ENCODE data around the gene NEURL1.
"Not testable (repeated sequence)": the region's sequence is repeated elsewhere in the genome, so short reads cannot be mapped to it uniquely, and the experiment has no call there.

The NEURL1 gene

DNA sequence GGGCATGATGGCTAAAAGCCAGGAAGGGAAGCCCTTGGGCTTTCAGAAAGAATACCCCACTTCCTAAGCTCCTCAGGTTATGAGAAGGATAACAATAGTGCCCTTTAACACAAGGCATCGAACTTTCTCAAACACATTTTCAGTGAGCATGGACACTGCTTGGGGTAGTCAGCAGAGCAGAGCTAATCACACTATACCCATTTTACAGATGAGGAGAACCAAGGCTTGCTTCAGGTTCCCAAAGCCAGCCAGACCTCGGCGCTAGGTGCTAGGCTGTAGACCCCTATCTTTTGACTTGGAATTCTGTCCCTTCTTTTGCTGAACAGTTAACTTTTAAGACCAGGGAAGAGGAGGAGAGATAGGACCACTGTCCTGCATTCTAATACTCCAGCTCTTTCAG lies 1.8 kb downstream of the NEURL1 start:
- DNase-seq: no peak

DNA sequence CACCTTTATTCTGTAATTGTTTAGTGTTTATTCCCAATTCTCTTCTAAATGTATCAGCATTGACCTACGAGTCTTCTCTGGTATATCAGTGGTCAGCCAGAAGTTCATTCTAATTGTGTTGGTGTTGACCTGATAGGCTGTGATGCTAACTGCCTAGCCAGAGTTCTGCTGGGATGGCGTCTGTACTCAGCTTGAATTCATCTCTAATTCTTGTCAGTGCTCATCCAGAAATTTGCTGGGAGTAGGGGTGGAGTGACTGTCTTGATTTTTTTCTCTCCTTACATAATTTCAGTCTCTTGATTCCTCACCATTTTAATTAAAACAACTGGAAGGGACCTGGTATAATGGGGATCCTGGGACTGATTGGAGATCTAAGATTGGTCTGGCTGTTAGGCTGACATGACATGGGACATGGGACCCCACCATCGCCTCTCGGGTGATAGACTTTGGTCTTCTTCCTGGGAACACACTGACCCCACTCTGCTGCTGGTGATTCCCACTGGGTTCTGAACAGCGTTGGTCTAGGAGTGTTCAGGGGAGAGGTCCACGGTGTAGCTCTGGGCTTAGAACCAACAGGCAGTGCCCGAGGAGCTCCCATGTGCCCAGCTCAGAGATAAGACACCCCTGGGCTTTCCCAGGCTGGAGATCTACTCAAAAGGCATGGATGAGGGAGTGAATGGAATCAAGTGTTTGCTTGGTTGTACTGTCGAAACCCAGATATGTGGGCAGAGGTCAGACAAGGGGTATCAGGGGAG lies 3.8 kb downstream of the NEURL1 start:
- no peak for DNase-seq

DNA sequence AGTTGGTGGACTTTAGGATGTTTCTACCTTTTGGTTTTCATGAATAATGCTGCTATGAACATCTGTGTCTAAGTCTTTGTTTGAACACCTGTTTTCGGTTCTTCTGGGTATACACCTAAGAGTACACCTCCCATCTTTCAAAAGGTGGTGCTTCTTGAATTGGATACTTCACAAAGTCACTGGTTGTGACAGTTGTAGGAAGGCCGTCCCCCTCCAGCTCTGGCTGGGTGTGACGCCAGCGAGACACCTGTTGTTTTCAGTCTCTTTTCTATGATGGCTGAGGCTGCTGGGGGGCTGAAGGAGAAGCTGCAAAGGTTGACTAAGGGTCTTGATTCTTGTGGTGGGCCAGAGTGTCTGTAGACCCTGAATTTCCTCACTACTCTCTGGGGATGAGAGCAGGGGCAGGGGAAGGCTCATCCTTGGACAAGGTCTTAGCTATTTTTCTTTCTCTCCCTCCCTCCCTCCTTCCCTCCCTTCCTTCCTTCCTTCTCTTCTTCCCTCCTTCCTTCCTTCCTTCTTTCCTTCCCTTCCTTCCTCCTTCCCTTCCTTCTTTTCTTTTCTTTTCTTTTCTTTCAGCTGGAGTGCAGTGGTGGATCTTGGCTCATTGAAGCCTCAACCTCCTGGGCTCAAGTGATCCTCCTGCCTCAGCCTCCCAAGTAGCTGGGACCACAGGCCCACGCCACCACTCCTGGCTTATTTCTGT lies 5.6 kb downstream of the NEURL1 start:
- DNase-seq: no peak

DNA sequence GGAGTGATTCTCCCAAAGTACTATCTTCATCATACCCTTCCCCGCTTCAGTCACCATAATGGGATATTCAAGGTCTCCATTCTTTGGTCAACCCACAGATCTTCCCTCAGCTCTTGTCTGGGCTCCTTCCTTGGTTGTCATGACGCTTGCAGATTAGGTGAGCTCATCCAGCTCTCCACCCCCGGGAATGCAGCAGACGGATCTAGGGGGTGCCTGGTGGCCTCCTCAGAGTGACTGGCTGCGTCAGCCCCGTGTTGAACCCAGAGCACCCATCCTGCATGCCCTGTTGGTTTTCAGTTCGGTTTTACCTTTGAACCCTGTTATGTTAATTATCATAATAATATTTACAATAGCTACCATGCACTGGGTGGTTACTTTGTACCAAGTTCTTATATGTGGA lies 6.4 kb downstream of the NEURL1 start:
- no peak for DNase-seq

DNA sequence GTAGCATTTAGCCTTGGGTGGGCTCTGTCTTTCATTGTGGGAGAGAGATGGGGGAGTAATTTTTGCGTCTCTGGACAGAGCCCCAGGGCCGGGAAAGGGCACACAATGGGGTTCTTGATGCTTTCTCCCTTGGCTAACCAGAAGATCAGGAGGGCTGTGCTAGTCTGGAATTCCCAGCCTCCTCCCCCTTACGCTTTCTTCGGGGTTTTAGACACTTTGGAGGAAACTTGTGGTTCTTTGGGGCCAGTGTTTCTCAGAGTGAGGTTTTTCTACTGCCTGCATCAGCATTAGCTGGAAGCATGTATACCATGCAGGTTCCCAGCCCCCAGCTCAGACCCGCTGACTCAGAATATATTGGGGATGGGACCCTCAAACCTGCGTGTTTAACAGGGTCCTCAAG lies 7.0 kb downstream of the NEURL1 start:
- no peak for DNase-seq

DNA sequence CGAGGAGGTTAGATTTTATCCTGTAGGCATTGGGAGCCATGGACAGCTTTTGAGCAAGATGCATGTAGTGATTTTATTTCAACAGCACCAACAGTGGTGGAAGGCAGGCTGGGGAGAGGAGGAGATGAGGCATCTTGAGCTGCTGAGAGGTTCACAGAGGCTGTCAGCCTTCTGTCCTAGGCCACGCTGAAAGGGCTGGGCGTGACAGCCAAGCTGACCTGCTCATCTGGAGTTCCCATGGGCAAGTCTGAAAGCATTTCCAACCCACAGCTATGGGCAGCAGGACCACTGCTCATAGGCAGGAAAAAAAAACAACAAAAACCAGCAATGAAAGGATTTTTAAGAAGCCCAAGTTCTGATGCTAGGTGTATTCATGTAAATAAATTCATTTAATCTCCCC lies 7.7 kb downstream of the NEURL1 start:
- DNase-seq: no peak

DNA sequence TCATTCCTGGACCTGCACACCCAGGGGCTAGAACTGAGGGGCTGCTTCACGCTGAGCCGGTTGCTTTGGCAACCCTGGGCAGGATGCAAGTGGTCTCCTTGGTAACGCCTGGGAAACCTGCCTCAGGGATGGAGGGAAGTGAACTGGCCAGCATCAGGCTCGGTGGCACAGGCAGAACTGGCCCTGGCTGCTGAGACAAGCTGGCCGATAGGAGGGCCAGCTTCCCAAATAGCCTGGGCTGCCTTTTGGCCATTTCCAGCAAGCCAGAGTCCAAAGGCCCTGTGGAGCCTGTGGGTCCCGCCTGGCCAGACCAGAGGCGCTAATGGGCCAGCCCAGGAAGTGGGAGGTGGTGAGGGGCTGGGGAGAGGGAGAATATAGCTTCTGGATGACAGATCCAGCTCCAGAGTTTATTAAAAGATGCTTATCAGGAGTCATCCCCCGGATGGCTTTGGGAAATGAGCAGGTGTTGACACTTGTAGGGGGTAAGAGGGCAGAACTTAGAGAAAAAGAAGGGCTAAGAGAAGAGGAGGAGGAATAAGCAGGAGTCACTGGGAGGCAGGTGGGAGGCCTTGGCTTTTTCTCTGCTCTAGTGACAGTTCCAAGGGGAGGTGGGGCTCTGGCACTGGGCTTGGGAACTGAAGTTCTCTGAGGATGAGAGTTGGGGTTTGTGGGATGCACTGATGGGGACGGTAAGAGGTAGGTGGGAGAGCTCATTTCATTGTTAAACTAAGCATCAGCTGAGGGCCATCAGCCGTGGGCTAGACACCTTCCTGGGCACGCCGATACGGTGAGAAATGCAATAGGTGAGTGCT lies 9.6 kb downstream of the NEURL1 start:
- no peak for DNase-seq

DNA sequence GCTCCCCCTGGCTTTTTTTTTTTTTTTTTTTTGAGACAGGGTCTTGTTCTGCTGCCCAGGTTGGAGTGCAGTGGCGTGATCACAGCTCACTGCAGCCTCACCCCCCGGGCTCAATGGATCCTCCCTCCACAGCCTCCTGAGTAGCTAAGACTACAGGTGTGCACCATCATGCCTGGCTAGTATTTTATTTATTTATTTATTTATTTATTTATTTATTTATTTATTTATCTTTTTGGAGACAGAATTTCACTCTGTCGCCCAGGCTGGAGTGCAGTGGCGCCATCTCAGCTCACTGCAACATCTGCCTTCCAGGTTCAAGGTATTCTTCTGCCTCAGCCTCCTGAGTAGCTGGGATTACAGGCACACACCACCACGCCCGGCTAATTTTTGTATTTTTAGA lies 10.3 kb downstream of the NEURL1 start:
- not testable (repeated sequence) for DNase-seq

DNA sequence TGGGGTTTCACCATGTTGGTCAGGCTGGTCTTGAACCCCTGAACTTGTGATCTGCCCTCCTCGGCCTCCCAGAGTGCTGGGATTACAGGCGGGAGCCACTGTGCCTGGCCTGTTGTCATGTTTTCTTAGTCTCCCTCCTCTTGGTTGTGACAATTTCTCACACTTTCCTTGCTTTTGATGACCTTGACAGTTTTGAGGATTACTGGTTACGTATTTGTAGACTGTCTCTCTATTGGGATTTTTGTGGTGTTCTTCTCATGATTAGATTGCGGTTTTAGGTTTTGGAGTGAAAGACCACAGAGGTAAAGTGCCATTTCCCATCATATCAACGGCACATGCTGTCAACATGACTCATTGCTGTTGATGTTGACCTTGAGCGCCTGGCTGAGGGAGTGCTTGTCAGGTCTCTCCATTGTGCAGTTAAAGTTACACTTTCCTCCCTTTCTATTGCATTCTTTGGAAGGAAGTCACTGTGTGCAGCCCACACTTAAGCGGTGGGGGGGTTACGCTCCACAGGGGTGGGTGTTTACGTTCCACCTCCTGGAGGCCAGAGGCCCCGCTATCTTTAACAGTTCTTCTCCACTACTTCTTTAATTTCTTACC lies 10.8 kb downstream of the NEURL1 start:
- no peak for DNase-seq

DNA sequence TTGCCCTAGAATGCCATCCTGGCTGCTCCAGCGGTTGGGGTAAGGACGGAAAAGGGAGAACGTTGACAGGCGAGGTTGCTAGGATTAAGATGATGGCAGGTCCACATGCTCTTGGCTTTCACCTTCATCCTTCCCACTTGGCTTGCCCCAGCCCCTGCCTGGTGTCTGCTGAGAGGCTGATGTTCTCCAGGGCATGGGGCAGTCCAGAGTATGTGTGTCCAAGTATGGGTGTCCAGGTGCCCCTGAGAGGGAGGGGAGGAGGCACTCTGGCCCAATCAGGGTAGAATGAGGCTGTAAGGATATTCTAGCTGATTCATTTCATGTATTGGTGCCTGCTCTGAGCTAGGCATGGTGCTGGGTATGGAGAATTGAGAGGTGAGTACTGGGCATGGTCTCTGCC lies 12.6 kb downstream of the NEURL1 start:
- no peak for DNase-seq

DNA sequence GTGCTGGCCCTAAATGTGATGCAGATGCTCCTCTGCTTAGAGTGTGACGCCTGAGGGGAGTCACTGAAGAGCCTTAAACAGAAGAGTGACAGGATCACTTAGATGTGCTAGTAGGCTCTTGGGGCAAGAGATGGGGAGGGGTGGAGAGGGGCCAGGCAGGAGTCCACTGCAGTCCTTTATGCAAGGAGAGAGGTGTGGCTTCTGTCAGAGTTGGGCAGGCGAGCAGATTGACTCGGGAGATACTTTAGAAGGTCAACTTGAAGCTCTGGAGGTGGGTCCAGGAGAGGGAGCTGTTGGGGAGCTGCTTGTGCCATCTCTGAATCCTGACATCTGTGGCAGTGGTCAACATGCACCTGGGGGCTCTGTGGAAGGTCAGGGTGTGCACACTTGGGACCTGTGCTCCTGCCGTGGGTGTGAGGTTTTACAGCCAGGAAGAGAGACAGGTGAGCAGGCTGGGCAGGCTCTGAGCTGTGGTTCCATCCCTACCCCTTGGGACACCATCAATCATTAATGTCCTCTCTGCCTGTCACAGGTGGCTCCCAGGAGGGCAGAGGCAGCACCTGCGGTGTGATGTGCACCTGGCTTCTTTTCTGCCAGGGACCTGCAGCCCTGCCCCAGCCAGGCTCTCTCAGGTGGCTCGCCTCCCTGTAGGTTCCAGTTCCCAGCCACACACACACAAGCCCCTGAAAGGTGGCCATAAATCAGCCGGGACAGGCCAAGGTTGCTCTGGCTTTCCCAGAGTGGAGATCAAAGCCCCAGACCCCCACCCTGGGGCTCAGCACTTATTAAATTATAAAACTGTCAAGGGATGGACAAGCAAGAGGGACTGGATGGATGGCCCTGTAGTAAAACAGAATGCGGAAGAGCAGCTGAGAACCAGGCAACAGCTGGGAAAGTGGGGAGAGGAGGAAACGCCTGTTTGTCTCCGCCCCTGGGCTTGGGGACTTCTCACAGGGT lies 14.0 kb downstream of the NEURL1 start:
- DNase-seq: no peak

DNA sequence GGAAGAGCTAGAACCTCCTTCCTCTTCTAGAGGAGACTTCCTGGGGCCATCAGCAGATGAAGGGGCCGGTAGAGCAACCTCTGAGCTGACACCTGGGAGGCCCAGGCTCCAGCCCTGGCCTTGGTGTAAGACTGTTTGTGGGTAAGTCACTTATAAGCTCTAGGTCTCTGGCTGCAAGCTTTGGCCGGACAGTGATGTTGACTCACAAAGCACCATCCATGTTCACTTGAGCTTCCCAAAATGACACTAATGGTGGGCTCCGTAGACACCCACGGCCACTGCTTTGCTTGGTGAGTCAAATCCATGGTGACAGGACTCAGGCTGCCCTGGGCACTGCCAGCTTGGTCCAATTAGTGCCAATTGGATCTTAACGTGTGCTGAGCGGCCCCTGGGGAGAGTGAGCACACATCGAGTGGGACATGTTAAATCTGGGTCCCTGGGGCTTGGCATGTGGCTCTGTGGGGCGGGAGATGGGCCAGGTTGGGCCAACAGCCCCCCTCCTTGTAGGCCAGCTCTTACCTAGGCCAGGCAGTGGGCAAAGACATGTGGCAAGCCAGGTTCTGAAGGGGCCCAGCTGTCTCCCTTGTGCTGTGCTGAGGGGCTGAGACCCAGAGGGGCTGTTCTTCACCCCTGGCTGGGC lies 16.7 kb downstream of the NEURL1 start:
- no peak for DNase-seq

DNA sequence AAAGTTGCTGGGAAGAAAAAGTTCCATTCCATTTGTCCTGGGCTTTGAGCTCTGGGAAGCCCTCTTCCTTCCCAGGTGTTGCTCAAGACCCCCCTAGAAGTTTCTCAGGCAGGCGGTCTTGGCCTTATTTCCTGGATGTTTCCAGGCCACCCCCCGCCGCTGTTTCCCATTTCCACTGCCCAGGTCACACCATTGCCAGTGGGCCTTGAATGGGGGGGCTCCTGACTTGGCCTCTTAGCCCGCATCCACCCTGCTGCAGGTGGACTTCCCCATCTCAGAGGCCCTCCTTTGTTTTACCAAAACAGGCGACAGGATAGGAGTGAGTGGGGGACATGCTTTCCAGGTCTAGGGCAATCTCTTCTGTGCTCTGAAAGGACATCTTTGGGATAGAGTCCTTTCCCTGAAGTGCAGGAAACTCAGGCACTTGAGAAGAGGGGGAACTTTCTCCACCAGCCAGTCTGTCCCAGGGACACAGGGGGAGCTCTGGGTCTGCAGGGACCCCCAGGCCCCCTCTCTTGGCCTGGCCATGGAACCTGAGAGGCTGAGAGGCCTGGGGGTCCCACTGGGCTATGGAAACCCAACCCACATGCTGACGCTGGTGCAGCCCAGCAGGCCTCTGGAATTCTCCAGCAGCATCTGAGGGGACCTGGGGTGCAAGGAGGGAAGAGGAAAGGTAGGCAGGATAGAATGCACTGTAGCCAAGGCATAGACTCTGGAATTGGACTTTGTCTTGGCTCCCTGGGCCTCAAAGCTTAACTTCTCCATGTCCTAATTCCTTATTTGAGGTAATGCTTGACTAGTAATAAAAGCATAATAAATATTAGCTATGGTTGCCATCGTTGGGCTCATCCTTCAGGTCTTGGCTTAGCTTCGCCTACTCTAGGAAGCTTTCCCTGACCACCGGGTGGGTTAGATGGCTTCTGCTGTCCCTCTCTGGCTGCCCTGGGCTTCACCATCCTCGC lies 17.6 kb downstream of the NEURL1 start:
- no peak for DNase-seq

DNA sequence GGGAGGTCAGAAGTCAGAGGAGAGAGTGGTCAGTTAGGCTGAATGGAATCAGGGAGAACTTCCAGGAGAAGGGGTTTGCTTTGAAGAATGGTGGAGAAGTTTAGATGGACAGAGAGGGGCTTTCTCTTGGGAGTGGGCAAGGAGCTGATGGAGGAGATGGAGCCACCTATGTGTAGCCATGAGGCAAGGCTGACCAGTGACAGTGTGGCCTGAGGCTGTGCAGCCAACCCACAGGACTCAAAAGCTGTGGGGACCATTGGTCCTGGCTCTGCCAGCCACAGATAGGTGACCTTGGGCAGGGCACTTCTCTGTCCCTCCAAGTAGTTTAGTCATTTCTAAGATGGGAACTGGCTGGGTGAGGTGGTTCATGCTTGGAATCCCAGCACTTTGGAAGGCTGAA lies 18.7 kb downstream of the NEURL1 start:
- DNase-seq: no peak

DNA sequence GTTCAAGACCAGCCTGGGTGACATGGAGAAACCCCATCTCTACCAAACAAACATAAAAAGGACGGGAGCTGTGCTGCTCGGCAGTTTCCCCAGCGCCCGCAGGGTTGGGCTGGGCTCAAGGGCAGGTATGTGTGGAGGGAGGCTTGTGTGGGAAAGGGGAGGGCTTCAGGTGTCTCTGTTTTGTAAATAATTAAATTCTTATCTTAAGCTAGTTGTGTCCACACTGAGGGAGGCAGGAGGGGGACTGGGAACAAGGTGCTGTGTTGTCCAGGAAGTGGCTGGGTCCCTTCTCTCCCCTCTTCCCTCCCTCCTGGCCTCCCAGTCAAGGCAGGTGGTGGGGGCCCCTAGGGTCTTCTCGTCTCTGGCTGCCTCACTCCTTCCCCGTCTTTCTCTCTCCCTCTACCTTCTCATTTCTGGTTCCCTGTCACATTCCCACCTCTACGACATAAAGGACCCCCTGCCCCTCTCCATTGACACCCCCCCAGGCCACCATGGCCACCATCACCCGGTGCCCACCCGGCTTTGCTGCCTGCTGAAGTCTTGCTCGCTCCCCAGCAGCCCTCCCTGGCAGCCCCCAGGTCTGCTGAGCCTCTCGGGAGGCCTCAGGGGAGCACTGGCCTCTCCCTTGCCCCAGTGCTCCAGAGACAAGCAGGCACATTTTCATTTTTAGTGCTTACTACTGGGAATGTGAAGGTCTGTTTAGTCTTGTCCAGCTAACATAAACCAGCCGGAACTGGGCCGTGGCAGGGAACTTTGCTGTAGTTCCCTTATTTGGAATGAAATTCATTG lies 19.3 kb downstream of the NEURL1 start:
- no peak for DNase-seq

DNA sequence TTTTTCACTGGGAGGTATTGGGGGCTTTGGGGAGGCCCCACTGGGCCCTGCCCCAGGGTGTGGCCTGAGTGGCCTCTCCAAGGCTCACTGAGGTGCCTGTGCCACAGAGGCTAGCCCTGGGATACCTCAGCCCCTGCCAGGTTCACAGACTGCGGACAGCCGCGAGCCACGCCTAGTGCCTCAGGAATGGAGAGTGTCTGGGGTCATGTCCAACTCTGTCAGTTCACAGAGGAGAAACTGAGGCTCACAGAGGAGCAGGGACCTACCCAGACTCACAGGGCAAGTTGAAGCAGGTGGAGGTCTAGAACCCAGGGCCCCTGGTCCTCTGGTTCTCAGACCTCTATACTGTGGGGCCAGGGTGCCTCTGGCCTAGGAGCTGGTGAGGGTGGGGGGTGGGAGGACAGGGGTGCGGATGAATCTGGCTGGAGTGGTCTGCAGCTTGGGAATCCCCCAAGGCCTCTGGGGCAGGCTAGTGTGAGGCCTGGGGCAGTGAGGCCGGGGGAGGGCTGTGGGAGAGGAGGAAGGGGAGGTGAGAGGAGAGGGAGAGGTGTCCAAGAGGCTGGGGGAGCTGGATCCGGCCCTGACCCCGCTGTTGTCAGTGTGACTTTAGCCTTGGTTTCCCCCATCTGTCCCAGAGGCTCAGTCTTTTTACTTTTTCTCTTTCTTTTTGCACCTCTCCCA lies 20.0 kb downstream of the NEURL1 start:
- DNase-seq: no peak

DNA sequence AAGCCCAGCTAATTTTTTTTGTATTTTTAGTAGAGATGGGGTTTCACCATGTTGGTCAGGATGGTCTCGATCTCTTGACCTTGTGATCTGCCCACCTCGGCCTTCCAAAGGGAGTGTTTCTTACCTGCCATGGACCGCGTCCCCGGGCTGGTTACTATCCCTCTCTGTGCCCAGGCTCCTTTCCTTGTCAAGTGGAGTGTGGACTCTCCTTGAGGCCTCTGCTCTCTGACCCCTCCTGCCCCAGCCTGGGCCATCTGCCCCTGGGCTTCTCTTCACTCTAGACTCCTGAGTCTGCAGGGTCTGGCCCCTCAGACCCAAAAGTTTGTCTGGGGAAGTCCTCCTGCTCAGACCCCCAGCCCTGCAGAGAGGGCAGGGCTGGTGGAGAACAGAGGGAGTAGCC lies 20.7 kb downstream of the NEURL1 start:
- DNase-seq: no peak

DNA sequence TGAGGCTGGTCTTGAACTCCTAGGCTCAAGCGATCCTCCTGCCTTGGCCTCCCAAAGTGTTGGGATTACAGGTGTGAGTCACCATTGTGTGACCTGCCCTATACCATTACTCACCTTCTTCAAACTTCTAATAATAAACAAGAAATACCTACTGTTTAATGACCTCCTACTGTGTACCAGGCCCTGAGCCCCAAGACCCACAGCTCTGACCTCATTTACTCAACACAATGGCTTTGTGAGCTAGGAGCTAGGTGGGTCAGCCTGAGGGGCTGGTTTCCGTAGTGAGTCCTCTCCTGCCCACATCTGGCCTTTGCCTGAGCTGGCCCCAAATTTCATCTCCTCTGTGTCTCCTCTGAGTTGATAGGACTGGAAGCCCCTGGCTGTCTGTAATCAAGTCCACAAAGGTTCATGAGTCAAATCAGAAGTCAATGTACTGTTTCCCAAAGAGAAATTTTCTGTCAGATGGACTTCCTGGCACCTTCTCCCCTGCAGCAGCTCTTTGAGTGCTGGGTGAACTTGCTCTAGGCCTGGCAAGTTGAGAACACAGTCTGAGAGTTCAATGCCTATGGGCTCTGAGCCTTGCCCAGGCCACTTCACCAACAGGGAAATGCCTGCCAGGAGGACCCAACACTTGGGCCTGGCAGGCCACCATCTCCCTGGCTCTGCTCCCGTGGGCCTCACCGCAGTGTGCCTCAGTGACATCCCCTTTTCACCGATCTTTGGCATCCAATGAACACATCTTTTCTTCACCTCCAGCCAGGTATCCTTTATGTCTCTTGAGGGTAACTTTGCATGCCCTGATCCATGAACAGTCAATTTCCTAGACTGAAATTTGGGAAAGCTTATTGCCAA lies 24.0 kb downstream of the NEURL1 start:
- DNase-seq: no peak
